ENCODE data around the gene RAB40AL. TPM values are rescaled to one million over a fixed set of nuclear protein-coding genes. Genes with fewer than 3 reads are reported as not detected.

The RAB40AL gene
- polyA plus RNA-seq, 1 donor (not counting 4 experiments of a cell fraction or from before 2014, with no cell fraction given): not detected

- dilution Hi-C loops (cut with MboI; ENCODE audit: extremely low pct_ligation_motif_present, low sequenced_read_pairs): no loop called here
- peak overlapping the region; percentile 24 for H3K4me2 ChIP-seq (ENCODE audit: control insufficient read depth, extremely low read depth, insufficient read depth, low read depth, low read length)
- H3K79me2 ChIP-seq (ENCODE audit: control insufficient read depth, insufficient read depth, low read length): no peaks in the 10 kb centered on the region
- FAIRE-seq (peak; percentile 63), DNase-seq (ENCODE audit: low read depth, low spot score) (no peak)
- TF ChIP-seq CTCF (optimal IDR thresholded peaks at IDR 0.05 in 1 of 3, IDR thresholded peaks at IDR 0.05 in 1 of 3, conservative IDR thresholded peaks at IDR 0.05 in 1 of 3; ENCODE audit: extremely low read depth in 1 of 3, insufficient read depth in 2 of 3, low read length in 3 of 3) (peak; percentile 66 to 71 (median 69)), EZH2 (IDR thresholded peaks at IDR 0.05; ENCODE audit: low read length) (no peak)
- H3K9me1 ChIP-seq (ENCODE audit: control insufficient read depth, extremely low read depth, insufficient read depth, low read length): no peaks in the 10 kb centered on the region
- H3K36me3 ChIP-seq (ENCODE audit: control insufficient read depth in 2 of 2, extremely low read depth in 1 of 2, insufficient read depth in 2 of 2, low read length in 2 of 2): no peaks in the 10 kb centered on the region
- H3K4me1 ChIP-seq (ENCODE audit: control insufficient read depth, extremely low read depth, insufficient read depth, low read length): peaks cover 5% of the 10 kb centered on the region
- H3K4me3 ChIP-seq (ENCODE audit: control insufficient read depth in 2 of 3, extremely low read depth in 1 of 3, insufficient read depth in 2 of 3, low read depth in 1 of 3, low read length in 3 of 3): peak overlapping the region in 1 of 3 experiments; percentile 19
- no peak overlapping the region for H3K9ac ChIP-seq (ENCODE audit: control insufficient read depth, extremely low read depth, insufficient read depth, low read length)
- H3K9me3 ChIP-seq (ENCODE audit: control insufficient read depth, low read depth, low read length): no peaks in the 10 kb centered on the region
- peaks cover 2% of the 10 kb centered on the region for H3K27me3 ChIP-seq (ENCODE audit: control insufficient read depth, extremely low read depth, insufficient read depth, low read length)
- no peaks in the 10 kb centered on the region for H4K20me1 ChIP-seq (ENCODE audit: control insufficient read depth, extremely low read depth, insufficient read depth, low read length)
- H2AFZ ChIP-seq (ENCODE audit: control insufficient read depth, low read length): no peak overlapping the region
- H3K27ac ChIP-seq (ENCODE audit: control insufficient read depth, insufficient read depth, low read length): no peak overlapping the region
Observed at GRCh38 chrX:102950908-102951866, 14.1 kb downstream of the RAB40AL start.

GRCh38 chrX:102957751-102958150 is 20.7 kb downstream of the RAB40AL start:
- dilution Hi-C loops (cut with MboI; ENCODE audit: extremely low pct_ligation_motif_present, low sequenced_read_pairs): no loop called here
- no peaks in the 10 kb centered on the region for H4K20me1 ChIP-seq (ENCODE audit: control insufficient read depth, extremely low read depth, insufficient read depth, low read length)
- H3K9me3 ChIP-seq (ENCODE audit: control insufficient read depth, low read depth, low read length): no peaks in the 10 kb centered on the region
- no peak overlapping the region for H3K4me3 ChIP-seq (ENCODE audit: control insufficient read depth in 2 of 3, extremely low read depth in 1 of 3, insufficient read depth in 2 of 3, low read depth in 1 of 3, low read length in 3 of 3)
- no peak overlapping the region for H3K9ac ChIP-seq (ENCODE audit: control insufficient read depth, extremely low read depth, insufficient read depth, low read length)
- no peak overlapping the region for H3K4me2 ChIP-seq (ENCODE audit: control insufficient read depth, extremely low read depth, insufficient read depth, low read depth, low read length)
- no peaks in the 10 kb centered on the region for H3K9me1 ChIP-seq (ENCODE audit: control insufficient read depth, extremely low read depth, insufficient read depth, low read length)
- FAIRE-seq (no peak), DNase-seq (ENCODE audit: low read depth, low spot score) (no peak)
- H3K27me3 ChIP-seq (ENCODE audit: control insufficient read depth, extremely low read depth, insufficient read depth, low read length): no peaks in the 10 kb centered on the region
- H3K4me1 ChIP-seq (ENCODE audit: control insufficient read depth, extremely low read depth, insufficient read depth, low read length): peaks cover 7% of the 10 kb centered on the region
- TF ChIP-seq CTCF (optimal IDR thresholded peaks at IDR 0.05 in 1 of 3, IDR thresholded peaks at IDR 0.05 in 1 of 3, conservative IDR thresholded peaks at IDR 0.05 in 1 of 3; ENCODE audit: extremely low read depth in 1 of 3, insufficient read depth in 2 of 3, low read length in 3 of 3) (no peak), EZH2 (IDR thresholded peaks at IDR 0.05; ENCODE audit: low read length) (no peak)
- no peak overlapping the region for H2AFZ ChIP-seq (ENCODE audit: control insufficient read depth, low read length)
- no peak overlapping the region for H3K27ac ChIP-seq (ENCODE audit: control insufficient read depth, insufficient read depth, low read length)
- no peaks in the 10 kb centered on the region for H3K79me2 ChIP-seq (ENCODE audit: control insufficient read depth, insufficient read depth, low read length)
- no peaks in the 10 kb centered on the region for H3K36me3 ChIP-seq (ENCODE audit: control insufficient read depth in 2 of 2, extremely low read depth in 1 of 2, insufficient read depth in 2 of 2, low read length in 2 of 2)

Data from keratinocyte (primary cell).